ENCODE data around the gene XPNPEP1.
A peak's percentile ranks its signal among the peaks of the same experiment; 100 is the strongest.

XPNPEP1 gene

GRCh38 chr10:109895095-109895818 lies 28.1 kb downstream of the XPNPEP1 start:
- no peak for DNase-seq (ENCODE audit: low read depth in 4 of 4, low spot score in 1 of 4)

DNA sequence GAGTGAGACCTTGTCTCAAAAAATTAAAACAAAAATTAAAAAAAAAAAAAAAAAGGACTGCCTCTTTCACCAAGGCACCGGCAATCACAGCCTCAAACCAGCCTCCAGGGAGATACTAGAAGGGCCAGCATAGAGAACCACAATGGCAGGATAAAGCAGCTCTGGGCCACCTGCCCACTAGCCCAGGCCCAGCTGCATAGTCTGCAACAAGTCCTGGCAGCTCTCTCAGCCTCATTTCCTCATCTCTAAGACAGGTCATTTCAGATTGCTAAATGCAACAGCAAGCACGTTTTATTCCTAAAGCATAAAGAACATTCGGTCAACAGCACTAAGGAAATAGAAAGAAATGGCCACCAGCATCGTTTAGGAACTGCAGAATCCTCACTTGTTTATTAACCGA lies 28.8 kb downstream of the XPNPEP1 start:
- no peak for DNase-seq (ENCODE audit: low read depth in 4 of 4, low spot score in 1 of 4)

DNA sequence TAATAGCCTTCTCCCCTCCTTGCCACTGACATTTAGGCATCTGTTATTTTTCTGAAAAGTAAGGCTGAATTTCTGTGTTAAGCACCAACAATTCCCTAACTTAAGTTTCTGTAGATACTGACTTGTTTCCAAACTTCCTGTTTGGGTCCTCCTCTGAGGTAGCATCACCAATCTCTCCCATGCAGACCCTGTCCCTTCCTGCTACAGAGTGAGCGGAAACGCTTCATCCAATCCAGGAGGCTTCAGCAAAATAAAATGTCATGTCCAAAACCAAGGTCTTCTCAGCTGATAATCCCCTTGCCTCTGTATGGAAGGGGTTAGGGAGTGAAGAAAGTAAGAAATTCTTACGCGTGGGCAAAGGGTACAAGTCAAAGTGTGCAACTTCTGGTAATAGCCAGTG lies 29.9 kb downstream of the XPNPEP1 start:
- DNase-seq (ENCODE audit: low read depth in 4 of 4, low spot score in 1 of 4), result no peak

GRCh38 chr10:109892931-109893330 lies 30.4 kb downstream of the XPNPEP1 start:
- DNase-seq (ENCODE audit: low read depth in 4 of 4, low spot score in 1 of 4), result no peak

DNA sequence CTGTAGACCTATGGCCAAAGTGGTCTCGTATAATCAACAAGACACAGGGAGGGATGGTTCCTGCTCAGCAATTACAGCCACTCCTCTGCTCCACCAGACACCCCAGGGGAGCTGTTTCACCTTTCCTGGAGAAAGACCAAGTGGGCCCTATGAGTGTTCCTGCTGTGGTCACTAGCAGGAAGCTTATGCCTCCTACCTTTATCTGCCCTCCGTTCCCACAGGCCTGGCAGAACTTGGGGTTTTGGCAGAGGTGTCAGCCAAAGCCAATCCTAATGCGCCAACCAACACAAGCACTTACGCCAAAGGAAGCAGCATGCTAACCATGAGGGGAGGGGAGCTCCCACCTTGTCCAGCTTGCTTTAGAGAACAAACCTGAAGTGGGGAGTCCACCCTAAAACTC lies 31.2 kb downstream of the XPNPEP1 start:
- no peak for DNase-seq (ENCODE audit: low read depth in 4 of 4, low spot score in 1 of 4)

- no peak for DNase-seq (ENCODE audit: low read depth in 4 of 4, low spot score in 1 of 4)
Observed at GRCh38 chr10:109891105-109891504, 32.2 kb downstream of the XPNPEP1 start.

DNA sequence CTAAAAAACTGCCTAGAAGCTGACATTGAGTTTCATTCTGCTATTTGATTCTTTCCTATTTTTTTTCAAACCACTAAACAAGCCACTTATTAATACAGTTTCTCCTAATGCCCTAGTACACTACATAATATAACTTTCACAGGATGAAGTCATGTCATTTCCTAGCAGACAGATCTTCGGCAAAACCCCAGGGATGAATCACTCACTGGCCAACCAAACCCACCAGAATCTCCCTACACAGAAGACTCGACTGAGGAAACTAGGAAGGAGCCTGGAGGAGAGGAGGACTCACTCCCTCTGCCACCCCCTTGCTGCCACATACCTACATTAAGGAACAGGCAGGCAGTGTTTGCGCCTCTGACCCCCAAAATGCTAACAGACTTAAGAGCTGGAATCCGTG lies 33.4 kb downstream of the XPNPEP1 start:
- DNase-seq (ENCODE audit: low read depth in 4 of 4, low spot score in 1 of 4), result no peak

GRCh38 chr10:109887776-109888175 lies 35.5 kb downstream of the XPNPEP1 start:
- DNase-seq (ENCODE audit: low read depth in 4 of 4, low spot score in 1 of 4), result no peak

DNA sequence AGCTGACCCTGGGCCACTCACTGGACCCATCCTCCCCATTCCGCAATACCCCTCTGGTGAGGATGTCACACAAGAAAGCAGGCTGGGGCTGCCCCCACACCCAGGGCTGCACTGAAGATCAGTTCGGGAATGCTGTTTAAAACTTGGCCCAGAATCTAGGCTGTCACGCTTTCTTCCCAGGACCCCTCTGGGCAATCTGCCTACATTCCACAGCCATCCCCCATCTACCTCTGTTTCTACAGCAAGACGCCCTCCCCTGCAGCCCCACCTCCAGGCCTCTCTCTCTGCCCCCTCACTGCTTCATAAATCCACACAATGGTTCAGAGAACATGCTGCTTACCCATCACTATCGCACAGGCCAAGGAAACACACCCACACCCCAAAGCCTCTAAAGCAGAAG lies 36.1 kb downstream of the XPNPEP1 start:
- DNase-seq (ENCODE audit: low read depth in 4 of 4, low spot score in 1 of 4), result no peak

DNA sequence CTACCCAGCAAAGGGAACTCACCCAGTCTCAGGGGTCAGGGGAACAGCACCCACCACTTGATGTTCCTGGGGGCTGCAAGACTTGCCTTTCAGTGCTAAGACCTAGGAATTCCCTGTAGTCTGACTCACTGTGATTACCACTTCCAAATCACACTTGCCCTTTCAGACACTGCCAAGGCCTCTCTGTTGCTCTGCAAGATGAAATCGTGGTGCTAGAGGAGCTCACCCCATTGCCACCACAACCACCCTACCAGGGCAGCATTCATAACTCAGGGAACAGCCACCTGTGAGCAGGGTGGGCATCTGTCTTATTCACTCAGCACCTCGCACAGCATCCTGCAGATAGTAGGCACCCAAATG lies 36.5 kb downstream of the XPNPEP1 start:
- DNase-seq (ENCODE audit: low read depth in 4 of 4, low spot score in 1 of 4), result no peak

DNA sequence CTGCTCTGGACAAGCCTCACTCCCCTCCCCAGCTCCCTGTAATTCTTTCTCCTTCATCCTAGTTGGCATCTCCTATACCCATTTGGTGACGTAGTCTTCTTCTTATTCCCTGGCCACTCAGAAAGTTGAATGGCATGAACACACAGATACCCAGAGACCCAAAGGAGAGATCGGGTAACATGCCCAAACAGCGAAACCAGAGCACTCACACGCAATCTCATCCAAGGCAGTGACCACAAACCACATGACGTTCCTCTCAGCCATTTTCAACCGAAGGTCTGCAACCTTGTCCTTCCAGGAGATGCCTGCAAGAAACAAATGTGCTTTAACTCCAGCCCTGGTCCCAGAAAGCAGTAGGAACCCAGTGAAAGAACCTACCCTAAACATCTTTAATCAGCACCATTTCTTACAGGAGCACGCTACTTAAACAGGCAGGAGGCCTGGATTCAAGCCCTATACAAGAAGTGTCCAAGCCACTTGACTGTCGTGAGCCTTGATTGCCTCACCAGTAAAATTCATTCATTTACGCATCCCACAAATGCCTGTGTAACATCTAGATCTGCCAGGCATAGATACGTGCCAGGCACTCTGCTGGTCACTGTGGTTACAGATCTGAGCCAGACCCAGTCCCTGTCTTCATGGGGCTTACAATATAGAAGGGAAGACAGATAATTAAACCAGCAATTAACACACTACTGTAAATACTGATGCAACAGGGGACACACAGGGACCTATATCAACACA lies 37.1 kb downstream of the XPNPEP1 start:
- DNase-seq (ENCODE audit: low read depth in 4 of 4, low spot score in 1 of 4), result no peak

- DNase-seq (ENCODE audit: low read depth in 4 of 4, low spot score in 1 of 4), result peak; percentile 33 to 44 (median 36)
Observed at GRCh38 chr10:109883859-109884771, 39.2 kb downstream of the XPNPEP1 start.

DNA sequence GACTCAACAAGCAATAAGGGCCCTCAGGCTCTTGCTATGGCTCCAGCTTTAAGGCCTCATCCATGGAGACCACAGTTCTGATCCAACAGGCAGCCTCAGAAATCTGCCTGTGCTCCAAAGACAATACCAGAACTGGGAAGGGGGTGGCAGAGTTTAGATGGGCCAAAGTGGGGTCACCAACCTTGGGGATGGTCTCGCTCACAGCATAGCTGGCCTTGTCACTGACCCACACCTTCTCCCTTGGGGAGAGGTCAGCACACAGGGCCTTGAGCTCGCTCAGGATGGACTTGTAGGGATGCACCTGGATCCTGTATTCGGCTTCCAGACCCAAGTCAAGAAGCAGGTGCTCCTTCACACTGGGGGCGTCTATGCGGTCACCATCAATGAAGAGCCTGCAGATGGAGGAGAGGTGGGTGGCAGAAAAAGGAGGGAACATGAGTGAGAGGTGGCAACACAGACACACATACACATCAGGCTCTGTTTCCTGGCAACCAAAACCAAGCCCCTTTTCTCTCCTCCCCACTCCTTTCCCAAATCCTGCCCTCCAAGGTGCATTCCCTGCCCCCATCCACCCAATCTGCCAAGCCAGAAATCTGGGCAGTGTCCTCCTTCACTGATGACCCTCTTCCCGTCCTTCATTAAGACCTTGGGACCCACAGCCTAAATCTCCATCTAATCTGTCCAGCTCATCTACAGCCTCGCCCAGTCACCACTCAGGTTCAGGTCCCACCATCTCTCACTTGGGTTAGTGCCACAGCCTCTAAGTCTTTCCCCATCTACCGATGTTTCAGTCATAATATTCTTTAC lies 40.9 kb downstream of the XPNPEP1 start:
- DNase-seq (ENCODE audit: low read depth in 4 of 4, low spot score in 1 of 4), result no peak

GRCh38 chr10:109881769-109882057 lies 41.6 kb downstream of the XPNPEP1 start:
- DNase-seq (ENCODE audit: low read depth in 4 of 4, low spot score in 1 of 4), result no peak

GRCh38 chr10:109880886-109881768 lies 42.2 kb downstream of the XPNPEP1 start:
- DNase-seq (ENCODE audit: low read depth in 4 of 4, low spot score in 1 of 4), result no peak

- DNase-seq (ENCODE audit: low read depth in 4 of 4, low spot score in 1 of 4), result no peak
Observed at GRCh38 chr10:109877546-109877945, 45.8 kb downstream of the XPNPEP1 start.

- DNase-seq (ENCODE audit: low read depth in 4 of 4, low spot score in 1 of 4), result no peak
Observed at GRCh38 chr10:109875828-109876821, 47.2 kb downstream of the XPNPEP1 start.

DNA sequence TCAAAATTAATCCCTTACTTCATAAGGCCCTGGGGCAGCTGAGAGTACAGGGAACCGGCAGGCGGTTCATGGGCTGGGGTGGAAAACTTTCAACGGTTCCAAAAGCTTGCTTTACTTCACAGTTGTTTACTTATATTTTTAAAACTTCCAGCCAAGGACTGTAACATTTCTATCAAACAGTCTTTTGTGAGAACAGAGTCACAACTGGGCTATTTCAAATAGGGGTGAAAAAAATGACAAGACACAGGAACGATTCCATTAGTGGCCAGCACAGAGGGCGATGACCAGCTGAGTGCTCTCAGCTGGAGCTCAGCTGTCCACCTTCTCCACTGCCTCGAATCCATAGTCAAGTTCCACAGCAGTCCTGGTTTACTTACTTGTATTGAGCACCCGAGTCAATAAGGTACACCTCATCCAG lies 48.2 kb downstream of the XPNPEP1 start:
- no peak for DNase-seq (ENCODE audit: low read depth in 4 of 4, low spot score in 1 of 4)

GRCh38 chr10:109871476-109871875 lies 51.8 kb downstream of the XPNPEP1 start:
- no peak for DNase-seq (ENCODE audit: low read depth in 4 of 4, low spot score in 1 of 4)

All from stimulated activated CD4-positive, alpha-beta T cell treated with anti-CD3 and anti-CD28 coated beads, Interleukin-1b, Interleukin-23, amount 100 ng/mL, for 24 hours (primary cell).